ENCODE results near the gene CCDC90B.

DNA sequence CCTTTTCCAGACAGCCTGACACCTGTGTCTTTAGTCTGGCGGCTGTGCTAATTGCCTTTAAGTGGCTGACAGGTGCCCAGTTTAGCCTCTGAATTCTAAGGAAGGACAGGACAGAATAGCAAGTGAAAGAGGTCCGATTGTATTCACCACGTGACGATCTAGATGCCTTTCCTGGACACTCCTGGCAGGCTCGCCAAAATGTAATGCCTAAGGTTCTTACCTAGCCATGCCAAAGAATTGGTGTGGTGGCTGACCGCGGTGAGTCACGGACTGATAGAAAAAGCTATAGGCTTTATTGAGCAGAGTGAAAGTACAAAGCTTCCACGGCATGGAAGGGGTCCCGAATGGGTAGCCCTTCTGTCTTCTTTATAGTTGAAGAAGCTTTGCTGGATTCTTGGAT is 65.9 kb downstream of the CCDC90B start:
- TF ChIP-seq POLR2AphosphoS5 (IDR thresholded peaks at IDR 0.05) (no peak), POLR2A (IDR thresholded peaks at IDR 0.05) (no peak)
- TF ChIP-seq, protein P1, sequence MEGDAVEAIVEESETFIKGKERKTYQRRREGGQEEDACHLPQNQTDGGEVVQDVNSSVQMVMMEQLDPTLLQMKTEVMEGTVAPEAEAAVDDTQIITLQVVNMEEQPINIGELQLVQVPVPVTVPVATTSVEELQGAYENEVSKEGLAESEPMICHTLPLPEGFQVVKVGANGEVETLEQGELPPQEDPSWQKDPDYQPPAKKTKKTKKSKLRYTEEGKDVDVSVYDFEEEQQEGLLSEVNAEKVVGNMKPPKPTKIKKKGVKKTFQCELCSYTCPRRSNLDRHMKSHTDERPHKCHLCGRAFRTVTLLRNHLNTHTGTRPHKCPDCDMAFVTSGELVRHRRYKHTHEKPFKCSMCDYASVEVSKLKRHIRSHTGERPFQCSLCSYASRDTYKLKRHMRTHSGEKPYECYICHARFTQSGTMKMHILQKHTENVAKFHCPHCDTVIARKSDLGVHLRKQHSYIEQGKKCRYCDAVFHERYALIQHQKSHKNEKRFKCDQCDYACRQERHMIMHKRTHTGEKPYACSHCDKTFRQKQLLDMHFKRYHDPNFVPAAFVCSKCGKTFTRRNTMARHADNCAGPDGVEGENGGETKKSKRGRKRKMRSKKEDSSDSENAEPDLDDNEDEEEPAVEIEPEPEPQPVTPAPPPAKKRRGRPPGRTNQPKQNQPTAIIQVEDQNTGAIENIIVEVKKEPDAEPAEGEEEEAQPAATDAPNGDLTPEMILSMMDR (IDR thresholded peaks at IDR 0.05) = no peak
